Caco-2 (cell line): ENCODE results near the gene MTF1. TPM values are rescaled to one million over a fixed set of nuclear protein-coding genes. Genes with fewer than 3 reads are reported as not detected.
A peak's percentile ranks its signal among the peaks of the same experiment; 100 is the strongest.

Experiments used
- BruUV-seq: library from RNA; stranded (reverse); fragments of 400-500 nt; replicated peaks from 2 replicates; lab custom pipeline; 2021; lab: Mats Ljungman, UMichigan
- CTCF ChIA-PET: fragments of 300-600 bp; sonication (Branson Sonifier 250); formaldehyde crosslinking; loops from one replicate; lab custom pipeline; 2022; ENCODE audit warnings: antibody characterized with exemption; lab: Charles Lee
- POLR2A ChIA-PET: fragments of 300-600 bp; sonication (Branson Sonifier 250); formaldehyde crosslinking; loops from one replicate; lab custom pipeline; 2022; ENCODE audit warnings: antibody characterized with exemption; lab: Charles Lee
- DNase-seq, 2 experiments: peaks; one replicate each; pipeline versions ENCODE4 v3.0.0 to v3.0.0-alpha.2; 2020 to 2022
- H3K27me3 ChIP-seq: replicated peaks from 2 replicates; pipeline ENCODE4 v1.6.0; 2011; ENCODE audit warnings: low read length; ENCODE audit not compliant: control insufficient read depth, insufficient read depth
- H3K36me3 ChIP-seq: 2 replicates; pipeline ENCODE4 v1.5.1; 2011; ENCODE audit warnings: low read length; ENCODE audit not compliant: control insufficient read depth, insufficient read depth
- H3K4me1 ChIP-seq: fragments of 250-450 bp; sonication (Bioruptor Pico); 2 replicates; pipeline ENCODE4 v1.5.1; 2020; ENCODE audit warnings: mild to moderate bottlenecking
- H3K4me3 ChIP-seq: 2 replicates; pipeline ENCODE4 v1.5.1; 2011; ENCODE audit warnings: low read depth, mild to moderate bottlenecking, control low read depth, low read length
- H3K9me3 ChIP-seq: fragments of 250-450 bp; sonication (Bioruptor Pico); 2 replicates; pipeline ENCODE4 v1.5.1; 2020; ENCODE audit warnings: mild to moderate bottlenecking, moderate library complexity
- H3K27ac Mint-ChIP-seq: one replicate; pipeline ENCODE4 v1.8.0; 2022; ENCODE audit warnings: mixed read lengths; ENCODE audit not compliant: unreplicated experiment
- H3K27me3 Mint-ChIP-seq: one replicate; pipeline ENCODE4 v1.8.0; 2022; ENCODE audit warnings: mixed read lengths; ENCODE audit not compliant: insufficient read depth, unreplicated experiment
- H3K36me3 Mint-ChIP-seq: one replicate; pipeline ENCODE4 v1.8.0; 2022; ENCODE audit warnings: mild to moderate bottlenecking, mixed read lengths; ENCODE audit not compliant: insufficient read depth, unreplicated experiment
- H3K4me1 Mint-ChIP-seq: one replicate; pipeline ENCODE4 v1.8.0; 2022; ENCODE audit warnings: low read depth, mixed read lengths; ENCODE audit not compliant: unreplicated experiment
- H3K4me3 Mint-ChIP-seq: one replicate; pipeline ENCODE4 v1.8.0; 2022; ENCODE audit warnings: mild to moderate bottlenecking, moderate library complexity, mixed read lengths; ENCODE audit not compliant: unreplicated experiment
- H3K9me3 Mint-ChIP-seq: one replicate; pipeline ENCODE4 v1.8.0; 2022; ENCODE audit warnings: mixed read lengths; ENCODE audit not compliant: unreplicated experiment
- CTCF ChIP-seq, 2 experiments: fragments of 200-600 bp in 1 of 2; IDR thresholded peaks; 1 replicate in 1 of 2; 2 replicates in 1 of 2; pipeline versions ENCODE4 v1.5.1 to v1.8.0; 2011 to 2022; ENCODE audit warnings: antibody characterized with exemption in 1 of 2, control low read depth in 1 of 2, inconsistent platforms in 1 of 2, low read depth in 1 of 2, low read length in 1 of 2, mild to moderate bottlenecking in 1 of 2, moderate library complexity in 1 of 2; ENCODE audit not compliant: insufficient read depth in 1 of 2, severe bottlenecking in 1 of 2, unreplicated experiment in 1 of 2
- intact Hi-C: fragments of 100-400 bp; cut with micrococcal nuclease; formaldehyde crosslinking; loops from one replicate; pipeline ENCODE4 v1.10.0; 2022; ENCODE audit not compliant: unreplicated experiment
- total RNA-seq: library from RNA; stranded (reverse); gene quantifications from 2 replicates; pipeline ENCODE4 v1.2.3, GENCODE V29; 2022

The MTF1 gene
- total RNA-seq, 1 experiment from 2014 or later = 8.4 TPM

GRCh38 chr1:37878071-37878470 is 18.7 kb upstream of the MTF1 start:
- Mint-ChIP-seq H3K4me3 (peak overlapping the region; percentile 43), H3K9me3 (no peaks in the 10 kb centered on the region), H3K27me3 (no peaks in the 10 kb centered on the region), H3K36me3 (peaks cover 31% of the 10 kb centered on the region), H3K27ac (peak overlapping the region; percentile 64), H3K4me1 (no peaks in the 10 kb centered on the region)
- no peak for TF ChIP-seq CTCF (IDR thresholded peaks at IDR 0.05; ENCODE audit: insufficient read depth in 1 of 2, low read depth in 1 of 2, low read length in 1 of 2, severe bottlenecking in 1 of 2, unreplicated experiment in 1 of 2)
- ChIA-PET CTCF (interaction anchor here (1.1 kb wide), 1 partner anchor 18 kb away, joined by 3 read pairs; the partner anchor contains the start of gene MTF1), POLR2A (no interaction called here)
- intact Hi-C loops = loop anchor here (5.0 kb wide), 1 partner anchor 109 kb away; no protein-coding TSS in a partner anchor
- Histone ChIP-seq H3K36me3 (no peaks in the 10 kb centered on the region), H3K4me1 (peaks cover 27% of the 10 kb centered on the region), H3K9me3 (no peaks in the 10 kb centered on the region), H3K4me3 (no peak overlapping the region), H3K27me3 (no peaks in the 10 kb centered on the region)
- DNase-seq = peak; percentile 37 to 54
- no TSS peak for BruUV-seq

GRCh38 chr1:37875833-37876232 is 16.4 kb upstream of the MTF1 start:
- Histone ChIP-seq H3K27me3 (no peaks in the 10 kb centered on the region), H3K36me3 (no peaks in the 10 kb centered on the region), H3K9me3 (no peaks in the 10 kb centered on the region), H3K4me1 (peaks cover 27% of the 10 kb centered on the region), H3K4me3 (no peak overlapping the region)
- no peaks in the 10 kb centered on the region for H3K4me1 Mint-ChIP-seq
- POLR2A ChIA-PET = no interaction called here
- intact Hi-C loops = loop anchor here (5.0 kb wide), 1 partner anchor 111 kb away; no protein-coding TSS in a partner anchor
- DNase-seq = no peak
- BruUV-seq = no TSS peak
- CTCF ChIA-PET = interaction anchor here (0.6 to 1.0 kb wide), 7 partner anchors 13 to 1819 kb away, joined by 3 to 8 read pairs (median 5); partner anchors contain the start of gene MTF1
- H3K4me3 Mint-ChIP-seq = no peak overlapping the region
- no peaks in the 10 kb centered on the region for H3K27me3 Mint-ChIP-seq
- H3K9me3 Mint-ChIP-seq = no peaks in the 10 kb centered on the region
- peaks cover 26% of the 10 kb centered on the region for H3K36me3 Mint-ChIP-seq
- no peak overlapping the region for H3K27ac Mint-ChIP-seq
- no peak for TF ChIP-seq CTCF (IDR thresholded peaks at IDR 0.05; ENCODE audit: insufficient read depth in 1 of 2, low read depth in 1 of 2, low read length in 1 of 2, severe bottlenecking in 1 of 2, unreplicated experiment in 1 of 2)

- CTCF ChIA-PET = interaction anchor here (0.7 kb wide), 1 partner anchor 8 kb away, joined by 3 read pairs; no protein-coding TSS in a partner anchor
- DNase-seq = no peak
- no TSS peak for BruUV-seq
- no peak for TF ChIP-seq CTCF (IDR thresholded peaks at IDR 0.05; ENCODE audit: insufficient read depth in 1 of 2, low read depth in 1 of 2, low read length in 1 of 2, severe bottlenecking in 1 of 2, unreplicated experiment in 1 of 2)
- intact Hi-C loops = no loop called here
- H3K4me3 ChIP-seq = no peak overlapping the region
- no peaks in the 10 kb centered on the region for H3K36me3 ChIP-seq
- H3K4me1 ChIP-seq = 0 out of 2 replicates have a peak, but pooled peaks cover 4% of the 10 kb centered on the region
- POLR2A ChIA-PET = interaction anchor here (0.7 kb wide), 1 partner anchor 27 kb away, joined by 5 read pairs; no protein-coding TSS in a partner anchor
- Mint-ChIP-seq H3K36me3 (peaks cover 31% of the 10 kb centered on the region), H3K27me3 (no peaks in the 10 kb centered on the region), H3K4me3 (no peak overlapping the region), H3K4me1 (no peaks in the 10 kb centered on the region), H3K27ac (no peak overlapping the region), H3K9me3 (no peaks in the 10 kb centered on the region)
- H3K9me3 ChIP-seq = no peaks in the 10 kb centered on the region
- H3K27me3 ChIP-seq = no peaks in the 10 kb centered on the region
These were observed 13.3 kb upstream of the MTF1 start for GRCh38 chr1:37872692-37873091.
